ENCODE data around the gene GALNT17.

GALNT17 gene

GRCh38 chr7:71345117-71345884 lies 213.4 kb downstream of the GALNT17 start:
- no peak for DNase-seq

GRCh38 chr7:71348821-71349681 lies 217.1 kb downstream of the GALNT17 start:
- DNase-seq, result no peak

DNA sequence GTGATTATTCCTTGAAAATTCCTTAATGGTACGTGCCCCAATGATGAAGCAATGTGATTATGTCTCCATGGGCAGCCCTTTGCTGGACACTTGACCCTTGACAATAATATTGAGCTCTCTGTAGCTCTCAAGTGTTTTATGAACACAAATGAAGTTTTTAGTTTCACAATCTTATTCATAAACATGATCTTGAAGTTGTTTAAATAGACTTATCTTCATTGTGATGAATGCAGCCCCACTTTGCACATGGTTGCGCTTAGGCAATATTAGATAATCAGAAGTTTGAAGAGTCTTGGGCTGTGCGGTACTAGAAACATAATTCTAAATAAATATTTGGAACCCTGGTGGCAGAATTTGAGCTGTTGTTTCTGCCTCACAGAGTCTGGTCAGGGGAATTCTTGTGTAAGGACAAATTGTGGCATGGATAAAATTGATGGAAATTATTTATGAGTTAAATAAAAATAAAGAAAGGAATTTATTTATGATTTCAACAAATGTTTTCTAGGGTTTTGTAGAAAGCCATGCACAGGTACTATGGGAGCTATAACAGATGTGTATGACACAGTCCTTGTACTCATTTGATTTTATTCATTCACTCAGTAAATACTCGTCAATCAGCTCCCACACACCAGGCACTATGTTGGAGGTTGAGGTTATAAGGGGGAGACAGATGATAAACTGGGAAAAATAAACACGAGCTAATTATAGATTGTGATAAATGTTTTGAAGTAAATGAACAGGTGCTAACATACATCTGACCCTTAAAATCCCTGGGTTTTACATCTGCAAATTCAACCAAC lies 217.9 kb downstream of the GALNT17 start:
- no peak for DNase-seq

GRCh38 chr7:71350680-71351079 lies 218.7 kb downstream of the GALNT17 start:
- no peak for DNase-seq

GRCh38 chr7:71354716-71355115 lies 222.8 kb downstream of the GALNT17 start:
- no peak for DNase-seq

- no peak for DNase-seq
Measured at GRCh38 chr7:71361451-71362032, 229.6 kb downstream of the GALNT17 start.

DNA sequence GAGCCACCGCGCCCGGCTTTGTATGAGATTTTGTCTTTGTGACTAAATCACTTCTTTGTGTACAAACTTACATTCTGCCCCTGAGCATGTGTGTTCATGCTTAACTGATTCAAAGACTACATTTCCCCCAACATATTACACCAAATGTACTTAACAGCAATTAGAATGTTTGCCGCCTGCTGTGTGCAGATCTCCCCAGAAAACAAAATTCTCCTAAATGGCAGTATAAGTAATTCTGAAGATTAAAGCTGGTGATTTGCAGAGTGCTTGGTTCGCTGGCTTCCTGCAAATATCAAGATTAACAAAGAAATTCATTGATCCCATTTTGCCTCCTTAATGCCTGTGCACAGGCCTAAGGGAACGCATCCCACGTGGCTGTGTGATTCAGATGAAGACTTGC lies 230.3 kb downstream of the GALNT17 start:
- no peak for DNase-seq

GRCh38 chr7:71363223-71363622 lies 231.3 kb downstream of the GALNT17 start:
- DNase-seq, result no peak

DNA sequence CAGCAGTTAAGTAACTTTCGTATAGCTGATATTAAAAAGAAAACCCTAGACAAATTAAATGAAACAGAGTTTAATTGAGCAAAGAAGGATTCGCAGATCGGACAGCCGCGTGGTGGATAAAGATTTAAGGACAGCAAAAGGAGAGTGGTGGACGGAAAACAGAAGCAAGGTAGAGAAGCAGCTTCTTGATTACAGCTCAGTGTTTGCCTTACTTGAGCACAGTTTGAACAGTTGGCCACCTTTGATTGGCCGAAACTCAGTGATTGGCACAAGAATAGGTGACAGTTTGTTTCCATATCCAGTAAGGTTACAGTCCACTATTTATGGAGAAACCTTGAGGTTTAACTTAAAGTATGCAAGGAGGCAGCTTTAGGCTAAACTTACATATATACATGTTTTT lies 231.7 kb downstream of the GALNT17 start:
- no peak for DNase-seq

DNA sequence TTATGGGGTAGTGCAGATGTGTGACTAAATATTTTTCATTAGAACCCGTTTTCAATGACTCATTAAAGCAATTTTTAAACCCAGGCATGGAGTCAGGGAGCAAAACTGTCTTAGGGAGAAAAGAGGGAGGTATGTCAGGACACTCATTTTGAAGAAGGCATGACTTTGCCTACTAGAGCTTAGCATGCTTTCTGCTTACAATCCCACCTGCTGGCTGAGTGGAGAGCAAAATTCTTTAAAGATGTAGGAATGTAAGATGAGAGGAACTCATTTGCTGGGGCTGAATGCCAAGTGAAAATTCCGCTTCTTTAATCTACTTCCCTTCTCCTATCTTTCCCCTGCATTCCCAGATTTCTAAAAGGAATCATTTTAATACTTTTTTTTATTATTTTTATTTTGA lies 232.6 kb downstream of the GALNT17 start:
- DNase-seq, result no peak

DNA sequence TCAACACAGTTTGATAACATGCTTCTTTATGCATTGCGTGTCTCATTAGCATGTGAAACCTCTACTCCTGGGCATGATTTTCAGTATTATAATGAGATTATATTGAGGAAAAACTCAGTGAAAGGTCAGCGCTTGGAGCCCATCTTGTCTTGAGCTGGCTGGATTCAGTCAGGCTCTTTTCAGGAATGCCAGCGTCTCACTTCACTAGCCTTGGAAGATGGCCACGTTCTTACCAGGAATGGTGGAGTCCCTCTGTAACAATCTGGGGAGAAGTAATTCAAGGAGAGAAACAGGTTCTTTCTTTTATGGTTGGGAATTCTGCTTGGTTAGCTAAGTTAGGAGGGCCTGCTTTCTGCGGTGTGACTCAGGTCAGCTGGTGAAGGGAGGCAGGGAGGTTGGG lies 241.0 kb downstream of the GALNT17 start:
- DNase-seq, result no peak

DNA sequence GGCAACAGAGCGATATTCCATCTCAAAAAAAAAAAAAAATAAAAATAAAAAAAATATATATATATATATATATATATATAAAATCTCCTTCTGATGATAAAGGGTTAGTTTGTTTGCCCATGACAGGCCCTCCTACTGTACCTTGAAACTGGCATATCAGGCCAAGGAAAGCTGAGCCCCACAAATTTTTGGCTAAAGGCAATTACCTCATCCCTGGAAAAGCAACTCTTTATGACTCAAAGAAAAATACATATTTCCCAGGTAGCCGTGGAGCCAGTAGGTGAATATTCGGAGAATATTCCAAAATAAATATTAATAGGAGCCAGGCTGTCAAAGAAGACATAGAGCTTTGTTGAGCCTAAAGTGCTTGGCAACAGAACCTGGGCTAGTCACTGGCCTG lies 245.1 kb downstream of the GALNT17 start:
- DNase-seq, result no peak

- DNase-seq, result no peak
Measured at GRCh38 chr7:71377469-71377868, 245.5 kb downstream of the GALNT17 start.

- no peak for DNase-seq
Measured at GRCh38 chr7:71384094-71384493, 252.2 kb downstream of the GALNT17 start.

- DNase-seq, result no peak
Measured at GRCh38 chr7:71385330-71385729, 253.4 kb downstream of the GALNT17 start.

DNA sequence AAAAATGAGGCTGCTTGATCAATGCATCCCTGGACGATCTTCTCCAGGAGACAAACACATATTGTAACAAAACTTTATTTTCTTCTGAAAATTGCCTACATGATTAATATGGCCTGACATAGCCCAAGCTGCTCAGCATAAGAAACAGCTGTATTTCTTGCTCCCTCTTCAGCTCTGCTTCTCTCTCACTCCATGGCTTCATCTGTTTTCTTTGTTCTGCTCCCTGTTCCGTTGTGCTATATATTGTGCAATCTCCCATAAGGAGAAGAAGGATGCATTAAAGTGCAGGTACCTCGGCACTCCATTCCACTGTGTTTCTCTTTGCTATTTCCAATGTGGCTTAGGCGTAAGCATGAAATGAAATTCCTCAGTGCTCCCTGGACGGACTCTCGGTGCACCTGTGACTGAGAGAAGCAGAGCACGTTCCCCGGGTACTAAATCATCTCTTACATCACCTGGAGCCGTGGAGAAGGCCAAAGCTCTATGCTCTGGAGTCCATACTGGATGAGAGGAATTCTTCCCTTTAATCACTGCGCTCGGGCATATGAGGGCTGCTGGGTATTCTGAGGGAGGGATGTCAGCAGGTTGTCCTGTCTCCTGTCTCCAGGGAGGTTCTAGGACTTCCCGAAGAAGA lies 254.3 kb downstream of the GALNT17 start:
- DNase-seq, result no peak

DNA sequence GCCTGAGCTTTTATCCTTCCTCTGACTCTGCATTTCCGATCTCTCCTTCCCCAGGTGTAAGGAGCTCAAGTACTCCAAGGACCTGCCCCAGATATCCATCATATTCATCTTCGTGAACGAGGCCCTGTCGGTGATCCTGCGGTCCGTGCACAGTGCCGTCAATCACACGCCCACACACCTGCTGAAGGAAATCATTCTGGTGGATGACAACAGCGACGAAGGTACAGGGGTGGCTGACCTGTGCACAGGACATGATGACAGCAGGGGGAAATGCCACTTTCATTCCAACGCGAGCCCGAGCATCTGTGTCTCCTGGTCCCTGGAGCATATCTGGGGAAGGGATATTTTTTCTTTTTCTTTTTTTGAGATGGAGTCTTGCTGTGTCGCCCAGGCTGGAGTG lies 256.2 kb downstream of the GALNT17 start:
- DNase-seq, result no peak

GRCh38 chr7:71389976-71390375 lies 258.0 kb downstream of the GALNT17 start:
- DNase-seq, result no peak

DNA sequence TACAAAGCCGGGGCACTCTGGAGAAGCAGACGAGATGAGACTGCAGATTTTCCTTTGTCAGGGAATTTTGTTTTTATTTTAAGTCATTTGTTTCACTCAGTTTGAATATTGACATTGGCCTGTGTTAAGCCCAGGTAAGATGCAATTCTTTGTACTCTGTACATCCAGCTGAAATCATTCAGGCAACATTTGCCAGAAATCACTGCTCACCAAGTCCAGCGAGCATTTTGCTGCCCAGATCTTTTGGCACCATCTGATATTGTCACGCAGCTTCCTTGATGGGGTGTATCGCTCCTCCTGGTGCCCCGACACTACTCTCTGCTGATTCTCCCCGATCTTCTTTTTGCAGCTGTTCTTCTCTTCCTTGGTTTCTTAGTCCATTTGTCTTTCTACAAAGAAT lies 261.7 kb downstream of the GALNT17 start:
- DNase-seq, result no peak

- DNase-seq, result no peak
Measured at GRCh38 chr7:71402684-71403083, 270.7 kb downstream of the GALNT17 start.

- DNase-seq, result no peak
Measured at GRCh38 chr7:71403202-71403946, 271.4 kb downstream of the GALNT17 start.
